ENCODE measurements around the gene ARPC5.

ARPC5 gene

DNA sequence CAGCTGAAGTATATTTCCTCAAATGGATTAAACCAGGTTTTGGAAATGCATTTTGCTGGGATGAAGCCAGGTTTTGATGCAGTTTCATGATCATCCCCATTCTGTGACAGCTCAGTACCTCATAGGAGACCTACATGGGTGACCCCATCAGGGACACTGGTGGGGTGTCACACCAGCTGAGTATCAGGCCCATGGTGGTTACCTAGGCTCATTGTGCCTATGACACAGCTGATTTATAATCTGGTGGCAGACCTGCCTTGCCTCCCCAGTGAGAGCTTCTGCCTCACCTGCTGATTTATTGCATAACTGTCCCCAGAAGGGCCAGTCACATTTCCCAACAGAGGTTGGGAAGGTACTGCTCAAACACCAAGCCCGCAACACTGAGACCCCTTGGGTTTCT is 49.1 kb downstream of the ARPC5 start:
- DNase-seq (ENCODE audit: low spot score), result no peak

DNA sequence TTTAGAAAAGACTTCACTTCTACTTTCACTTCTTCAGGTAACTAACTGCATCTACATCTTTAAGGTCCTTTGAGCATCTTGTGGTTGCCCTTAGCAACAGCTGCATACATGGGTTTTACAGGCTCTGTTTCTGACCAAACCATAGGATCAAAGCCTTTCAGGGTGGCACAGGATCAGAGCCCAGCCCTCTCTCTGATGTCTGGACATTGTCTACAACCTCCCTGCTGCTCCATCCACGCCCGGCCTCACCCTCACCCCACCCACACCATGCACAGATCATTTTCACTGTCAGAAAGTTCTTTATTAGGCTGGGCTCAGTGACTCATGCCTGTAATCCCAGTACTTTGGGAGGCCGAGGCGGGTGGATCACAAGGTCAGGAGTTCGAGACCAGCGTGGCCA is 50.5 kb downstream of the ARPC5 start:
- DNase-seq (ENCODE audit: low spot score), result peak; percentile 7

DNA sequence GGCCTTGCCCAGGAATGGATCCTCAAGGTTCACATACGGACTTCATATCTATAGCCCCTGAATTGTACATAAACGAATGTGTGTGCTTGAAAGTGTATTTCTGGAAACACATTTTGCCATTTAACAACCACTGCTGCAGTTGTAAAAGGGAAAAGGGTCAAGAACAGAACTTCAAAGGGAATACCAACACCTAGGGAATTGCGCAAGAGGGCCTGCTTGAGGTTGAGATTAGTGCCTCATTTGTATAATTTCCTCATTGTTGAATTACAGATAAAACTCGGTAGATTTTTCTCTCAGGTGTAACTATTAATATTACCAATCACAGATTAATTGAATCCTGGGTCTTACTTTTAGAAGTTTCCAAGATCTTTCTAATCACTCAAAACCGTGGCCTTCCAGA is 51.4 kb downstream of the ARPC5 start:
- no peak for DNase-seq (ENCODE audit: low spot score)

DNA sequence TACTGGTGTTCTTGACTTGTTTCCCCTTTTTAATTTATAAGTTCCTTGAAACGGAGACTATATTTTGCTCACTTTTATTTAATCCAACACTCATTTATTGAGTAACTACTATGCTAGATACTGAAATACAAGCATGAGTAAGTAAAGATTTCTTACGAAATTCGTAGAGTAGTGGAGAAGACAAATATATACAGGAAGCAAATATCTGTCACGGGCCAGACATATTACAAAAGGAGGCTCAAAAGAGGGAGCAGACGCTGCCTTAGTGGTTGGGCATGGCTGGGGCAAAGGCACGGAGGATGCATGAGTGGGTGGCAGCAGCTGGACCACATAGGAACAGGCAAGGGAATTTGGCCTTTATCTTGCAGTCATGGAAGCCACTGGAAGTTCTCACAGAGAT is 52.1 kb downstream of the ARPC5 start:
- DNase-seq (ENCODE audit: low spot score), result no peak

DNA sequence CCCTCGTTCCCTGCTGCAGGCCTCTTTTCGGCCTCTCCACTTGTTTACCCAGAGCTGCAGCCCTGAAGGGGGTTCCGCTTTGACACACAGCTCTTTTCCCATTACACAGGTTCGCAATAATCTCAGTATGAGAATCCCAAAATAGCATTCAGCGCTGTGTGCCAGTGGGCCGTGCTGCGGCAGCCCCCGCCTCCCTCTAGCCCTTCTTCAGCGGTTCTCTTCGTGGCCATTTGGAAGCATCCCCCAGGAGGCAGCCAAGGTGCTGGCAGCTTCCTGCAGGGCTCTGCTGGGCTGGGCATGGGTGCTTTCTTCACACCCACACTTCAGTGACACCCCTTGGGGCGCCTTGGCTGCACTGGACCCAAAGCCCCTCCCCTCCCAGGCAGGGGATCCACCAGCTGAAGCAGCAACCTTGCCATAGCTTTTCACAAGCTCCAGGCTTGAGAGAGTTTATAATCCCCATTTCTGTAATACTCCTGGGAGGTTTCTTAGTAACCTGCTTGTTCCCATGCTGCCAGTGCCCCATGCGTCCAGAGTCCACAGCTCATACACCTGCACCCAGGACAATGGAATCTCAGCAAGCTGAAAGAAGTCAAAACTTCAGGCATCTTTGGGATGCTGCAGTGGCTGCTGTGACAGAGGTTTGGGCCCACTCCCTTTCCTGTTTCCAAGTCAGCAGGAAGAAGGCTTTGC is 53.4 kb downstream of the ARPC5 start:
- DNase-seq (ENCODE audit: low spot score), result no peak

DNA sequence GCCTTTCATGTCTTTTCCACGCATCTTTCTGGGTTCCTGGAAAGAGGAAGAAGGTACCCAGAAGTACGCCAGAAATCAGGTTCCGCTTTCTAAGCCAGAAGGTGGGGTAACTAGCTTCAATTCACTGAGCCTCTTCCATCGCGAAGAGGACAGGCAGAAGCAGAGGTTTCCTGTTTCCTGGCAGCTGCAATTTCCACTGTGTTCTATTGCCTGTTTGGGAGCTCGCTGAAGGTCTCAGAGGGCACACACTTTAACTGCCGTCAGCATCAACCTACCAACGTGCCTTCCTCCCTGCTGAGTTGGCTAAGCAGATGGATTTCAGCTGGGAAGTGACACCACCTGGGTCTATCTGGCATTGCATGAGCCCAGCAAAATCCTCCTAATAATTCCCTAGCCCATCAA is 55.3 kb downstream of the ARPC5 start:
- DNase-seq (ENCODE audit: low spot score), result peak; percentile 40

DNA sequence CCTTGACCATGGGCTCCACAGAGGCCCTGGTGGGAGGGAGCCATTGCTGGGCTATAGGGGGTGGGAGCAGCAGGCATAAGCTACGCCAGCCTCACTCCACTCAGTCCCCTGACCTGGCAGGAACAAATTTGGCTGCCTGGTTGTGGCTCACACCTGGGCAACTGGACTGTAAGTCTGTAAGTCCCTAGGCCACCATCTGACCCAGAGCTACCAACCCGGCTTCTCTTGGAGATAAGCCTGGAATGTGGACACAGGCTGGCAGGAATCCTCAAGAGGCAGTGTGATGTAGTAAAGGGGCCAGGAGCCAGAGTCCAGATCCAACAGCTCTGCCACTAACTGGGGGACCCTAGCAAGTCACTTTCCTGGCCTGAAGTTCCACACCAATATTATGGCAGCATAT is 56.7 kb downstream of the ARPC5 start:
- no peak for DNase-seq (ENCODE audit: low spot score)

DNA sequence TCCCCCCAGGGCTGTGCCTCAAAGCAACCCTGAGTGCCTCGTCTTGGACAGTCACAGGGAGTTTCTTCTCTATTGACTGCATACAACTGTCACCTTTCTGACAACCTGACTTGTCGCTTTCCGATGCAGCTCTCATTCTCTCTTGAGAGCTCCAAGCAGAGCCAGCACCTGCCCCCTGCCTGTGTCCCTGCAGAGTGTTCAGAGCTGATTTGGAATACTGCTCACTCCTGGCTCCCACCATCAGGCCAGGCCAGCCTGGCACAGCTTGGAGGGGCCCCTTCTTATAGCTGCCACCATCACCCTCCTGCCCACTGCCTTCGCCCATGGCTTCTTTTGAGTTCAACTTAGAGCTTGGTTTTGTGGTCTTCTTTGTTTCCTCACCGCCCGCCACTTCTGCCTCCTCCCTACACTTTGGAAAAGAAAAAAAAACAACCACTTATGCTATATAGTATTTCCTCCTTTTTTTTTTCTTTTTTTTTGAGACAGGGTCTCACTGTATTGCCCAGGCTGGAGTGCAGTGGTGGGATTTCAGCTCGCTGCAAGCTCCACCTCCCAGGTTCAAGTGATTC is 57.6 kb downstream of the ARPC5 start:
- DNase-seq (ENCODE audit: low spot score), result no peak

DNA sequence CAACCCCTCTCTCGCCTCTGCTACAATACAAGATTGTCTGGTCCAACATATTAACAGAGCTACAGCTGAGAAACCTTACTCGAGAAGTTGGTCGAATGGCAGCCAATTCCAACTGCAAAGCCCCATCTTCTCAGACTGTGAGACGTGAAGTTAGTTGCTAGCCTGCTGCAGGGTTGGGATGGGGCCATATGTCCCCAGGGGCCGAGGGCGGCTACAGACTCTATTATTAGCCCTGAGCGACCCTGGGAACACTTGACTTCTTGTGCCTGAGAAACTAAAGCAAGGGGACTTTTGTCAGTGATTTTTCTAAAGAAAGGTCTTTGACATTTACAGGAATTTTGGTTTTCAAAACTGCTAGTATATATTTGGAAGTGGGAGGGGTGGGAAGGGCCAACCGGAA is 59.0 kb downstream of the ARPC5 start:
- no peak for DNase-seq (ENCODE audit: low spot score)

DNA sequence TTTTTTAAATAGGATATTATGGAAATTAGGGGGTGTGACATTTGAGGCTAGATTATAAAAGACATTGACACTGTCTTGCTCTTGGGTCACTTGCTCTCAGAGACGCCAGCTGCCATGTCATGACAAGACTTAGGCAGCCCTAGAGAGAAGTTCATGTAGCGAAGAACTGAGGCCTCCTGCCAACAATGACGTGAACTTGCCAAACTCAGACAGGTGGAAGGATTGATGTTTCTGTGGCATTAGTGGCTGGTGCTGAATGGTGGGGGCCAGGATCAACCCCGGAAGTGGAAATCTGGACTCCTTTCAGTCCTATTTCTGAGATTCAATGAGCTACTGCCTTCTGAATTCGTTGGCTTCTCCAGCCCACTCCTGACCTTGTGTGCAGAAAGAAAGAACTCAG is 60.0 kb downstream of the ARPC5 start:
- no peak for DNase-seq (ENCODE audit: low spot score)

DNA sequence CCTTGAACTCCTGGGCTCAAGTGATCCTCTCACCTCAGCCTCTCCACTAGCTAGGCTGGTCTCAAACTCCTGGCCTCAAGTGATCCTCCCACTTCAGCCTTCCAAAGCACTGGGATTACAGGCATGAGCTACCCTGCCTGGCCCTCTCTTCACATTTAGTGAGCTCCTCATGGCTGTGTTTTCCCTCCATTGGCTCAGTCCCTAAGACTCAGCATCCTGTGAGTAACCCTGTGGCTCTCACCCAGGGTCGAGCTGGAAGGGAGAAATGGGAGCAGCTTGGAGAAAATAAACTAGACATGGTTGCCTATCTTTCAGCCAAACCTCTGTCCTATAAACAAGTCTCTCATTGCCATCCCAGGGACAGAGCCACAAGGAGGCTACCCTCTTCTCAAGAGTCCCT is 62.9 kb downstream of the ARPC5 start:
- DNase-seq (ENCODE audit: low spot score), result no peak

DNA sequence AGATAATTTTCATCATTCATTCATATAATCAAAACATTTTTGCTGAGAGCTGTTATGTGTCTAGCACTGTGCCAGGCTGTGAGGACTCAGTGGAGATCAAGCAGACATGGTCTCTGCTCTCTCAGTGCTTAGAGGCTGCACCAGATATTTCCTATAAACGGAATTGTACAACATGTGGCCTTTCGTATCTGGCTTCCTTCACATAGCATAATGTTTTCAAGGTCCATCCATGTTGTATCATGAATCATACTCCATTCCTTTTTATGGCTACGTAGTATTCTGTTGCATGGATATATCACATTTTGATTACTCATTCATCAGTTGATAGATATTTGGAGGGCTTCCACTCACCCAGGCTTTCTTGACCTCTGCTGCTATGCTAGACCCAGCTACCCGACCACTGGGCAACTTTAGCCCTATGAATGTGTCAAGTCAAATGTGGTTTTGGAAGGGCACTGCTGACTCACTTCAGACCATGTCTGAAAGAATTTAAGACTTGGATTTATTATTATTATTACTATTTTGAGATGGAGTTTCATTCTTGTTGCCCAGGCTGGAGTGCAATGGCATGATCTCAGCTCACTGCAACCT is 63.8 kb downstream of the ARPC5 start:
- DNase-seq (ENCODE audit: low spot score), result no peak

Data from SK-N-DZ (cell line).